HG02798 (cell line): ENCODE results near the gene KHK.
"Not testable (repeated sequence)": the region's sequence is repeated elsewhere in the genome, so short reads cannot be mapped to it uniquely, and the experiment has no call there.

Source experiments
- ATAC-seq: cut with Tn5 transposase; IDR thresholded peaks from one replicate; pipeline ENCODE4 v1.9.1; 2021; ENCODE audit warnings: mild to moderate bottlenecking; ENCODE audit not compliant: unreplicated experiment, poor library complexity

The KHK gene

GRCh38 chr2:27059141-27059820, 27.3 kb upstream of the KHK start:
- no peak for ATAC-seq

GRCh38 chr2:27060323-27060722, 26.2 kb upstream of the KHK start:
- no peak for ATAC-seq

DNA sequence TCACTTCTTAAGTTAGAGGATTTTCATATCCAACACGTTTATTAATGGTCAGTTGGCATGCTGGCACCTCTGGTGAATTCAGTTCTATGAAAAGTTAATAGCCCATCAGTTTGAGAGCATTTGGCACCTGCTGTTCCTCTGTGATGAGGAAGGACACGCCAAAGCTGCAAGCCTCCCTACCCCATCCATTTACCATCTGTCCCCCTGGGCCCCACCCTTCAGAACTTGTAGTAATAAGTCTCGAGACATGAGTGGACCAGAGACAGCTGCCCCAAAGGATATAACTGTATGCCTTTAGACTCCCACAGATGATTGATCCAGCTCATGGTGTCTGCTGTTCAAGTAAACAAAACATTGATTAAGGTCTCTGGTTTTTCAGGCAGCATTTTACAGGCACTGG, 21.4 kb upstream of the KHK start:
- ATAC-seq, result no peak

GRCh38 chr2:27067385-27067784, 19.2 kb upstream of the KHK start:
- ATAC-seq, result no peak

- ATAC-seq, result no peak
Measured at GRCh38 chr2:27069436-27069835, 17.1 kb upstream of the KHK start.

DNA sequence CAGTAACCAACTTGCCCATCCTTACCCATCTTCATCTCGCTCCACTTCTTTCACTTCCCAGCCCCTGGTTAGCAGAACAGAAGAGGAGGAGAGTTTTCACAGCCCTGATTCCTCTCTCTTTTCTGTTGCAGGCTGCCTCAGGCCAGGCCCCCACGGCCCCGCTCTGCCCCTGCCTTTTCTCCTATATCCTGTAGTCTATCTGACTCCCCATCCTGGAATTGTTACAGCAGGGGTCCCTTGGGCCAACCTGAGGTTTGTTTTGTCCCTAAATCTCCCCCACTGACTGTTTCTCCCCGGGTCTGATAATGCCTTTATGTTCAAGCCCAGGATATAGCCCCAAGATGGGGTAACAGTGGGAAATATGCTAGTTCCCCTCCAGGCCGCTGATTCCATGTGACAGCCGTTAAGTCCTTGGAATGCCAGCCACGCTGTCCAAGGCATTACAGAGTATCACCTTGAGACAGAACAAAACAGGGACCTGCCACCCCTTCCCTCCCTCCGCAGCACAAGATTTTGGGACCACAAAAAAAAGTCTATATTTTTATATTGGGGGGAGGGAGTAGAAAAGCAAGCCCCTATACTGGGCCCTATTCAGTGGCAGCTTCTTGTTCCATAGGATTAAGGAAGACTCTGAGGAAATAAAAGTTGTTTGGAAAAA, 16.5 kb upstream of the KHK start:
- no peak for ATAC-seq

GRCh38 chr2:27070653-27071276, 15.8 kb upstream of the KHK start:
- ATAC-seq, result no peak

DNA sequence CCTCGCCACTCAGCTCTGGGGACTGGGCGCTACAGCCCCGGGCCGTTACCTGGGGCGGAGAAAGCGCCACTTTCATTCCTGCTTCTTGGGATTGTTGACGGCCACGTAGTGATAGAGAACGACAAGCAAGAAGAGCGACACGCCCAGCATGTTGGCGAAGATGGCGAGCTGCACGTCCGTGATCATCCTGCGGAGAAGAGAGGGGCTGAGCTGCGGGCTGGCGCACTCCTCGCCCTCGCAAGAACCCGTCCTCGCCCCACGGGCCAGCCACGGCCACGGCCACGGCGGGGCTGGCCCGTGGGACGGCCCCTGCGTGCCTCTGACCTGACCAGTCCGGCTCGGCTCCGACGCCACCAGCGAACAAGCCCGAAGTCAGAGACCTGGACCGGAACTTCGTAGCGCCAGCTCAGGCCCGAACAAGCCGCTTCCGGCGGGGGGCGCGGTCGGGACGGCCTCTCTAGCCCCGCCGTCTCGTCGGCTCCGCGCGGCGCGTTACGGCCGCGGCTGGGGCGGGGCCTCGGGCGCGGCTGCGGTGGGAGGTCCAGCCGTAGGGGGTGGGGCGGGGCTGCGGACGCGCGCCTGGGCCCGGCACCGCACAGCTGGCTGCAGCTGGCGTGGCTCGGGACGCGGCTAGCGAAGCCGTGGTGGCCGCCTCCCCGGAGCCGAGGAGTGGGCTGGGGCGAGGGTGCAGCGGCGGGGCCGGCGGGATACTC, 15.1 kb upstream of the KHK start, which contains the start of gene OST4:
TSS of gene OST4 (minus strand) at position 378 of the 713 bp plus-strand sequence.
- ATAC-seq, result peak; percentile 93

DNA sequence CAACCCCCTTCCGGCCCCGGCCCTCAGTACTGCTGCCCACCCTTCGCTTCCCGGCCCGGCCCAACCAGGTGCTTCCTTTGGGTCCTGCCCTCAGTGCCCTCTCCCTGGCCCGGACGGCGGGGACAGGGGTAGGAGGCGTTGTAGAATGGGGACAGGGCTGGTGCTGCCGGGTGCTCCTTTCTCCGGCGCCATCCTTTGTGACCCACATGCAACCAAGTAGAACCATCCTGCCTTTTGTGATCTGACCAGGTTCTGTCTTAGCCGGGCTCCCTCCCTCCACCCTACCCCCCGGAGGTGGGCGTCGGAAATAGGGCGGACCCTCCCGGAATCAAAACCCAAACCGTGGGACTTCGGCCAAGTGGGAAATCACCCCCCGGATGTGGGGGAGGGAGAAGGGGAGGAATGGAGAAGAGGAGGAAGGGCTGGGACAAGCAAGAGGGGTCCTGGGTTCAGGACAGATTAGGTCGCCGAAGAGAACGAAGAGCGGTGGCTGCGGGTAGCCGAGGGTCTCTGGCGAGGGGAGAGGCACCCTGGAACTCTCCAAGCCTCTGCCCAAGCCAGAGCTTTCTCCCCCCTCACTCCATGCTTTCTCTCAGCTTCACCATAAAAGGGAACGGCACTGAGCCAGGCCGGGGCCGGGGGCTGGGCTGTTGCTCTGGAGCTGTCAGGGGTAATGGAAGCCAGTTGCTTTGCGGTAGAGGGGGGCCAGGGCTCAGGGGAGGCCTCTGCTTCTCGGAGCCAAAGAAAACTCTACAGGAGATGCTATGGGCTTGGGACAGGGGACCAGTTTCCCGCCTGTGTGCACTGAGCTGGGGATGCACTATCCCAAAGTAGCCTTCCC, 14.4 kb upstream of the KHK start:
- ATAC-seq, result no peak

- no peak for ATAC-seq
Measured at GRCh38 chr2:27072920-27073319, 13.7 kb upstream of the KHK start.

GRCh38 chr2:27073782-27074181, 12.8 kb upstream of the KHK start:
- ATAC-seq, result no peak

GRCh38 chr2:27074738-27075565, 11.6 kb upstream of the KHK start:
- no peak for ATAC-seq

DNA sequence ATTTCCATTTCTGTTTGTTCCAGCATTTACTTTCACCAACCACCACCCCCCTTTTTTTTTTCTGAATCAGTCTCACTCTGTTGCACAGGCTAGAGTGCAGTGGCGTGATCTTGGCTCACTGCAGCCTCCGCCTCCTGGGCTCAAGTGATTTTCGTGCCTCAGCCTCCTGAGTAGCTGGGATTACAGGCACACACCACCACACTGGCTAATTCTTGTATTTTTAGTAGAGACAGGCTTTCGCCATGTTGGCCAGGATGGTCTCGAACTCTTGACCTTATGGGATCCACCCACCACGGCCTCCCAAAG, 11.1 kb upstream of the KHK start:
- not testable (repeated sequence) for ATAC-seq

DNA sequence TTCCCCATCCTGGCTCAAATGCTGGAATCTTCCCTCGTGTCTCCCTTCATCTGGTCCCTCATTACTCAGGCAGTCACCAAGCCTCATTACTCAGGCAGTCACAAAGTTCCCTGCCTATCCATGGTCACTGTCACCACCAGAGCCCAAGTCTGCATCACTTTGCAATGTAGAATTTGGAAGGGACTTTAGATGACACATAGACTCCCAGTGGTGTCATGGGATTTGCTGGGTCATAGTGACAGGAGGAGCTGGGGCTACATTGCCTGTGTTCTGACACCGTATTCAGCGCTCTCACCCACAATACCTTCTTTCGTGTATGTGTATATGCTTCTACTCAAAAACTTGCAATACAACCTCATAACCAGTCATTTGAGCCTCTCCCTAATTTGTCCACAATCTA, 10.2 kb upstream of the KHK start:
- ATAC-seq, result no peak

DNA sequence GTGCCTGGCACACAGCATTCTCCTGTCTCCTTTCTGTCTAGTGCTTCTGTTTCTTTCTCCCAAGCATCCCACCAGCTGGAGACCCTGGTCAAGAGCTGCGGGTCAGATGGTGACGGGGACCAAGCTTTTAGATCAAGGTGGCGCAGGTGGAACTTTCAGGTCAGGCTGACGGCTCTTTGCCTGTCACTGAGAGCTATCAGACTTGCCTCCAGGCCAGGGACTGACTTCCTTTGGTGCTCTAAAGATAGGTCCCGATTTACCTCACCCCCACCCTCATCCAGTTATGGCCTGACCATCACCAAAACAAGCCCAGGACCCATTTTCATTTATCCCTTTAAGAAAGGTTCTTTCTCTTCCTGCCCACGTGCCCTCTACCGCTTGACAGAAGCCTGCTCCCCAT, 9.3 kb upstream of the KHK start:
- ATAC-seq, result no peak

DNA sequence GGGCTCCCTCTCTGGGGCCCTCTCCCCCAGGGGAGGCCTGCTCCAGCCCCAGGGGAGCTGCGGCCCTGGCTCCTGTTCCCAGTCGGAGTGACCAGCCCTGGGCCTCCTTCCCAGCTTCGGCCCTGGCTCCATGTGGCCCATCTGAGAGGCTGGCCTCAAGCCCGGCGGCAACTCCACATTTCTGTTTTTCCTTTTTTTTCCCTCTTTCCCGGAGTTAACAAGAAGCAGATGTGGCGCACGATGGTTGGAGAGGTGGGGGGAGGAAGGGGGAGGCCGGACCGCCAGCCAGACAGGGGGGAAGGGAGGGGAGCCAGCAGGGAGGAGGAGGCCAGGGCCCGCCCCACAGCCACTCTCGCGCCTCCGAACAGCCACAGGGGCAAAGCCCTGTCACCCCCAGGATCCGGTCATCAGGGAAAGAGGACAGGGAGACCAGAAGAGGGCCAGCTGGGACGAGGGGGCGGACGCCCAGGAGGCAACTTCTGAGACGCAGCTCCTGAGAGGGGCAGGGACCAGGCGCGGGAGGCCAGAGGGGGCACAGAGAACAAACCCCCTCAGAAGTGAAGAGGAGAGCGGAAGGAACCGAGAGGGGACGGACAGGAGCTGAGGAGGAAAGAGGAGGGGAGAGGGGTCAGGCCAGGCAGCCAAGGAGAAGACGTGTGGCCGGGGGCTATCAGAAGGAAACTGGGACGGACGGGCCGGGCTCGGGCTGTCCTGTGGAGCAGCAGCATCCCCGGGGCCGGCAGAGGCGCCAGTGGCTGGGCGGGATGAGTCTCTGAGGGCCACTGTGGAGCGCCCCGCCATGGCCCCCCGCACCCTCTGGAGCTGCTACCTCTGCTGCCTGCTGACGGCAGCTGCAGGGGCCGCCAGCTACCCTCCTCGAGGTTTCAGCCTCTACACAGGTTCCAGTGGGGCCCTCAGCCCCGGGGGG, 8.0 kb upstream of the KHK start, which contains the start of gene EMILIN1:
TSS of gene EMILIN1 (plus strand) at position 349 of the 928 bp plus-strand sequence. CDS start at position 800, 451 bp downstream.
- no peak for ATAC-seq

DNA sequence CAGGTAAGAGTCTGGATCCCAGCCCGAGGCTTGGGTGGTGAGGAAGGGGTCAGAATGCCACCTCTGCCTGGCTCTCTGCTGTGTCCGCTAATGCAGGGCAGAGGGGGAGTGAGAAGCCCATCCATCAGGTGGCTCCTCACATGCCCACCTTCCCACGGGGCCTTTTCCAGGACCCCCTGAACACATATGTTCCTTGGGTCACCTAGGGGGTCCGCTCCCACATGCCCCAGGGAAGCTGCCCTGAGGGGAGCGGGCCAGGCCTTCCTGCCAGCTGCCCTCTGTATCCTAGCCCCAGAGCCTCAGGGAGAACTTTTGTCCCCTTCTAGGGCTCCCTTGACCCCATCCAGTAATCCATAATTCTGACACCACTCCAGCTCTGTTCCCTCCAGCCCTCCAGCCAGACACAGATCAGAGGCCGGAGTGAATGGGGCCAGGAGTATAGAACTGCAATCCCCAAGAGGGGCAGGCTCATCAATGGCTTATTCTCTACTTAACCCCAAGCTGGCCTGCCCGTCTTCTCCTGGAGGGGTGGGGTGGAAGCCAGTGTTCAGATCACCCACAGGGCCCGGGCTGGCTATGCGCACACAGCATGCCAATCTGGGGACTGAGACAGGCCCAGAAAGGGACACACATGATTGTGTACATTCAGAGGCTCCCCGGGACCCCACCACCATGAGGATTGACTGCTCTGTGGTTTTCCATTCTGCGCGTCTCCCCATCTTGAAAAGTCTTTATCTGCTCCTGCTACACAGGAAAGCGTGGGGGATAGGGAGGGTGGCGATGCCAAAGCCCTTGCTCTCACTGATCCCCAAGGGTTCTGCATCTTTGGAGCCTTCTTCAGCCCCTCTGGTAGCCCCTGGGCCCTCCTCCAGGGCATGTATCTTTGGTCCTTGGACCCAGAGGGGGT, 7.1 kb upstream of the KHK start:
- no peak for ATAC-seq
